Placental pericyte (primary cell): ENCODE results near the gene ARHGAP20. TPM values are rescaled to one million over a fixed set of nuclear protein-coding genes. Genes with fewer than 3 reads are reported as not detected.

Source experiments
- total RNA-seq: library from RNA; depleted of rRNA; stranded (reverse); fragments of >200 nt; gene quantifications from 2 replicates; pipeline ENCODE4 v1.2.3, GENCODE V29; 2012

ARHGAP20 gene
- total RNA-seq = 2.6 and 3.6 TPM in 2 replicates

DNA sequence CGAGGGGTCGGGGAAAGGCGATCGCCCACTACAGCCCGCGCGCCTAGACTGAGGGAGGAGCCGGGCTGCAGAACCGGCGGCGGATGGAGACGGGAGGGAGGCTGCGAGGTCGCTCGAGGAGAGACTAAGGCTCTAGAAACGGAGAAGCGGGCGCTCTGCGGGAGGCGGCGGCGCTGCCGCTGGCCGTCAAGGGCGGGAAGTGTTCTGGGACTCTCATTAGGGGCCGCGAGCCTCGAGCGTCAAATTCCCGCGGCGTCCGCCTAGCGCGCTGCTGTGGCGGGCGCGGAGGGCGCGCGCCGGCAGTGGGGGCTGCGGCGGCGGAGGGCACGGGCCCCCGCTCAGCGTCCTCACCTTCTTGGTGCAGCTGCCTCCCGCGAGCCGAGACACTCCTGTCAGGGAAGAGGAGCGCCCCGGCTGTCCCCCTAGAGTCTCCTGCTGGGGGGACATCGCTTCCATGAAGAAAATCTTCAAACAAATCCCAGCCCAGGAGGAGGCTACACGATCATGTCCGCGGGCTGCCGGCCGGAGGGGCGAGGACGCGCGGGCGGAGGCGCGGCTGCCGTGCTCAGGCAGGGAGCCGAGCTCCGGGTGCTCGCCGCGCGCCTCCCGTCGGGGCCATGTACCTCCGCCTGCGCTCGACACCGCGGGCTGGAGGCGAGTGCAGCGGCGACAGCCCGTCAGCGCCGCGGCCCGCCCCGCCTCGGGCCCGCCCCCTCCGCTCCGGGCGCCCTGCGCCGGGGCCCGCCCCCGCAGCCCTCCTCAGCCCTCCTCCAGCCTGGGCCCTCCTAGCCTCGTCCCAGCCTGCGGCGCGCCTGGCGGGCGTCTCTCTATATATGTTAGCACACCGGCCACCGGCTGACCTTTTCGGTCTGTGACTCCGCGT, at the start of gene ARHGAP20:
Gene ARHGAP20, minus strand, starts transcription at position 662 of the 883 bp plus-strand sequence. Its CDS starts 206 bp downstream, at position 456.

